Motor neuron (in vitro differentiated cells): Measurements from ENCODE around the gene B3GAT2. TPM values are rescaled to one million over a fixed set of nuclear protein-coding genes. Genes with fewer than 3 reads are reported as not detected.

Experiments
- ATAC-seq, 8 experiments: fragments of 200-7000 bp; cut with Tn5 transposase; replicated peaks in 6 of 8; 2 replicates each; pipeline ENCODE4 v1.8.0; 2021; ENCODE audit warnings: mild to moderate bottlenecking in 8 of 8, moderate library complexity in 8 of 8
- H3K27ac ChIP-seq, 2 donors: fragments of 250-450 bp; sonication (Bioruptor Pico); 2 replicates each; pipeline ENCODE4 v1.9.0; 2021; ENCODE audit warnings: antibody characterized with exemption in 2 of 2, mild to moderate bottlenecking in 2 of 2, moderate library complexity in 1 of 2
- H3K4me1 ChIP-seq, 2 donors: fragments of 250-450 bp; sonication (Bioruptor Pico); replicated peaks in 1 of 2; 2 replicates each; pipeline ENCODE4 v1.6.1; 2021; ENCODE audit warnings: antibody characterized with exemption in 2 of 2, mild to moderate bottlenecking in 2 of 2, moderate library complexity in 1 of 2
- H3K4me3 ChIP-seq, 5 donors: fragments of 250-450 bp; sonication (Bioruptor Pico); 2 replicates each; pipeline ENCODE4 v1.9.0; 2021; ENCODE audit warnings: antibody characterized with exemption in 5 of 5, mild to moderate bottlenecking in 5 of 5, moderate library complexity in 4 of 5
- WGBS, 10 experiments: fragments of 450-650 bp; shearing (Covaris generic); methylation state at CpG; one replicate each; pipeline ENCODE4 v1.0.0; 2022; 5-methylcytosine and 5-hydroxymethylcytosine counted together
- in situ Hi-C, 9 experiments: fragments of 400-800 bp; cut with MboI; loops; one replicate each; pipeline ENCODE4 v1.15.0; 2021; ENCODE audit warnings: low sequenced_read_pairs in 9 of 9, low pct_unique_long_range_greater_than_20kb in 2 of 9; ENCODE audit not compliant: unreplicated experiment in 9 of 9
- total RNA-seq, 8 experiments: library from RNA; unstranded; fragments of 300-600 nt; gene quantifications; 2 replicates each; pipeline versions ENCODE4 v1.2.3 to v1.2.4, GENCODE V29; 2022

B3GAT2 gene
- total RNA-seq, 8 experiments from 2014 or later = 0.92 to 14.3 (median 7.9) TPM

- no peaks in the 10 kb centered on the region for H3K4me1 ChIP-seq
- ATAC-seq = no peak
- H3K4me3 ChIP-seq = no peak overlapping the region
- in situ Hi-C loops = no loop called here
- WGBS, 10 experiments = 97 to 100% (median 100%) methylated on average over 1 to 3 of the region's 3 CpGs; no CpG with 5 or more reads in 1 of the 10 experiments
- H3K27ac ChIP-seq = no peak overlapping the region
These were observed 125.4 kb downstream of the B3GAT2 start for GRCh38 chr6:70831427-70831826.

DNA sequence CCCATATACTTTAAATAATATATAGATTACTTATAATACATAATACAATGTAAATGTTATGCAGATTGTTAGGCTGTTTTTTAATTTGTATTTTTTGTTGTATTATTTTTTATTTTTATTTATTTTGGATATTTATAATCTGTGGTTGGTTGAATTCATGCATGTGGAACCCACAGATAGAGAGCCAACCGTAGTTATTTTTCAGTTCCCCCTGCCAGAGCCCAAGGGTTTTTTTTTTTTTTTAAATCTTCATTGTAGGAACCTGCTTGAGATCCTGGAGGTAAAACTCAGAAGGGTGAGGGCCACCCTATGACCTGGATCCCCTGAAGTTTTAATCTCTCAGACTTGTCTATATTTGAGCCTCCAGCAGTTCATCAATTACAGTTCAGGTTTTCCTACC is 133.2 kb downstream of the B3GAT2 start:
- no peak for ATAC-seq
- Histone ChIP-seq H3K27ac (no peak overlapping the region), H3K4me1 (no peaks in the 10 kb centered on the region), H3K4me3 (no peak overlapping the region)
- WGBS, 10 experiments = 89 to 100% (median 100%) methylated on average over 1 of the region's 1 CpG
- in situ Hi-C loops = no loop called here

- 93 to 100% (median 98%) methylated on average over 1 to 2 of the region's 2 CpGs for WGBS, 10 experiments
- in situ Hi-C loops = no loop called here
- H3K27ac ChIP-seq = no peak overlapping the region
These were observed 135.1 kb downstream of the B3GAT2 start for GRCh38 chr6:70821751-70822150.

GRCh38 chr6:70820778-70821177 is 136.1 kb downstream of the B3GAT2 start:
- Histone ChIP-seq H3K4me1 (no peaks in the 10 kb centered on the region), H3K27ac (no peak overlapping the region), H3K4me3 (no peak overlapping the region)
- no peak for ATAC-seq
- WGBS, 10 experiments = 70 to 100% (median 100%) methylated on average over 1 to 2 of the region's 2 CpGs; no CpG with 5 or more reads in 1 of the 10 experiments
- in situ Hi-C loops = no loop called here

More at GRCh38 chr6:70821751-70822150, 135.1 kb downstream of the B3GAT2 start:
- ATAC-seq = no peak
- H3K4me3 ChIP-seq = no peak overlapping the region
- no peaks in the 10 kb centered on the region for H3K4me1 ChIP-seq

GRCh38 chr6:70819646-70820045 is 137.2 kb downstream of the B3GAT2 start:
- in situ Hi-C loops = no loop called here
- ATAC-seq = no peak
- 75 to 100% (median 95%) methylated on average over 1 to 4 of the region's 4 CpGs for WGBS, 10 experiments

GRCh38 chr6:70813885-70814284 is 143.0 kb downstream of the B3GAT2 start:
- H3K4me3 ChIP-seq = no peak overlapping the region
- no peak overlapping the region for H3K27ac ChIP-seq
- in situ Hi-C loops = no loop called here
- no peaks in the 10 kb centered on the region for H3K4me1 ChIP-seq
- 77 to 100% (median 96%) methylated on average over 1 to 3 of the region's 3 CpGs for WGBS, 10 experiments
- ATAC-seq = no peak

More at GRCh38 chr6:70819646-70820045, 137.2 kb downstream of the B3GAT2 start:
- Histone ChIP-seq H3K4me1 (no peaks in the 10 kb centered on the region), H3K27ac (no peak overlapping the region), H3K4me3 (no peak overlapping the region)

- no peak overlapping the region for H3K27ac ChIP-seq
- WGBS, 10 experiments = 56 to 100% (median 90%) methylated on average over 1 to 6 of the region's 6 CpGs
- no peak for ATAC-seq
- in situ Hi-C loops = no loop called here
- H3K4me1 ChIP-seq = no peaks in the 10 kb centered on the region
- no peak overlapping the region for H3K4me3 ChIP-seq
These were observed 145.1 kb downstream of the B3GAT2 start for GRCh38 chr6:70811788-70812187.
